Measurements from ENCODE around the gene ABTB1.

ABTB1 gene

DNA sequence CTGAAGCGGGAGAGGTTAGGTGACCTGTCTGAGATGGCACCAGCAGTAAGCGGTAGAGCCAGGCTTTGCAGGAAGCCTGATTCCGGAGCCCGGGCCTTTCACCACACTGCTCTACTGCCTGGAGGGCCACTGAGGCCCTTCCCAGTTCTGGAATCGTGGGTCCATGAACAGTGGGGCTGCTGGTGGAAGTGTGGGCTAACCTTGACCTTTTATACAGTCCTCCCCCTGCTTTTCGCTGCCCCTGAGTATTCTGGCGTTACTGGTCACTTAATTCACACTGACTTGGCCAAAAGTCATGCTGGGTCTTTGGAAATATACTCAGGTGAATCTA is 2.6 kb upstream of the ABTB1 start:
- Histone ChIP-seq H3K27me3 (no peaks in the 10 kb centered on the region), H3K4me1 (peaks cover 12 to 27% (median 25%) of the 10 kb centered on the region in 4 donors), H3K27ac (no peak overlapping the region), H3K4me3 (no peak overlapping the region), H3K9me3 (no peaks in the 10 kb centered on the region), H3K36me3 (peaks cover 0 to 8% (median 0%) of the 10 kb centered on the region in 3 donors)
- DNase-seq = peak in 1 of 2 donors; percentile 15
- TF ChIP-seq, protein P1, sequence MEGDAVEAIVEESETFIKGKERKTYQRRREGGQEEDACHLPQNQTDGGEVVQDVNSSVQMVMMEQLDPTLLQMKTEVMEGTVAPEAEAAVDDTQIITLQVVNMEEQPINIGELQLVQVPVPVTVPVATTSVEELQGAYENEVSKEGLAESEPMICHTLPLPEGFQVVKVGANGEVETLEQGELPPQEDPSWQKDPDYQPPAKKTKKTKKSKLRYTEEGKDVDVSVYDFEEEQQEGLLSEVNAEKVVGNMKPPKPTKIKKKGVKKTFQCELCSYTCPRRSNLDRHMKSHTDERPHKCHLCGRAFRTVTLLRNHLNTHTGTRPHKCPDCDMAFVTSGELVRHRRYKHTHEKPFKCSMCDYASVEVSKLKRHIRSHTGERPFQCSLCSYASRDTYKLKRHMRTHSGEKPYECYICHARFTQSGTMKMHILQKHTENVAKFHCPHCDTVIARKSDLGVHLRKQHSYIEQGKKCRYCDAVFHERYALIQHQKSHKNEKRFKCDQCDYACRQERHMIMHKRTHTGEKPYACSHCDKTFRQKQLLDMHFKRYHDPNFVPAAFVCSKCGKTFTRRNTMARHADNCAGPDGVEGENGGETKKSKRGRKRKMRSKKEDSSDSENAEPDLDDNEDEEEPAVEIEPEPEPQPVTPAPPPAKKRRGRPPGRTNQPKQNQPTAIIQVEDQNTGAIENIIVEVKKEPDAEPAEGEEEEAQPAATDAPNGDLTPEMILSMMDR (IDR thresholded peaks at IDR 0.05) = no peak
- intact Hi-C loops (cut with DNase I; ENCODE audit: low total_unique reads) = loop anchor here (5.0 kb wide), 1 partner anchor 78 kb away; the partner anchor contains the start of gene TPRA1

DNA sequence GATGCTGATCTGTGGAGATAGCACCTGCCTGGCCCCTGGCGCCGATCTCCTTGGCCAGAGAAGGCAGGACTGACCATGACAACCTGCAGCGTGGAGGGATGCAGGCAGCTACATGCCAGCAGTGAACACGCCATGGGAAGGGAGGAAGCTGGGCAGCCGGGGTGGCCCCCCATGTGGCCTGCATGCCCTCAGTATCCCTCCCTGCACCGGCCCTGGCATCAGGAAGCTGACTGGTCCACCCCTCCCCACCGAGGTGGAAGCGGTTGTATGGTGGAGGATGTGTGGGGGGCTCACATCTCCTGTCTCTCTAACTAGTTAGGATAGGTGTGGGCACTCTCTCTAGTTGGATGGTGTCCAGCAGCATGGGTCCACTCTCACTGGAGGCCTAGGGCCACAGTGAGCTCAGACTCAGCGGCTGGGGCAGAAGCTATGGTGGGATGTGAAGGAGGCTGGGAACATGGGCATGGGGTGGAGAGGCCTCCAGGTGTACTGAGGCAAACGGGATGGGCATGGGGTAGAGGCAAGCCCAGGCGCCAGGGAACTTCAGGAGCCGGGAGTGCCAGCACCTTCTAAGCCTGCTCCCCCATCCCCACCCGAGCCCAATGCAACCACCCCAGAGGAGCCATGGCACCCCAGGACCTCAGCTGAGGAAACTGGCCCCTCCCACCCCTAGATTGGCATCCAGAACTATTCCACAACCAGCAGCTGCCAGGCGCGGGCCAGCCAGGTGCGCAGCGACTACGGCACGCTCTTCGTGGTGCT is 1.8 kb upstream of the ABTB1 start:
- intact Hi-C loops (cut with DNase I; ENCODE audit: low total_unique reads) = loop anchor here (5.0 kb wide), 1 partner anchor 79 kb away; the partner anchor contains the start of gene TPRA1
- no peaks in the 10 kb centered on the region for H3K9me3 ChIP-seq
- H3K4me3 ChIP-seq = peak overlapping the region in 1 of 2 donors; percentile 96
- H3K27me3 ChIP-seq = no peaks in the 10 kb centered on the region
- TF ChIP-seq, protein P1 (IDR thresholded peaks at IDR 0.05) = no peak
- peak overlapping the region in 1 of 2 donors; percentile 97 for H3K27ac ChIP-seq
- DNase-seq = peak; percentile 22 to 63
- peaks cover 12 to 34% (median 32%) of the 10 kb centered on the region in 4 donors for H3K4me1 ChIP-seq
- peaks cover under 1 to 13% (median 3%) of the 10 kb centered on the region in 3 donors for H3K36me3 ChIP-seq

DNA sequence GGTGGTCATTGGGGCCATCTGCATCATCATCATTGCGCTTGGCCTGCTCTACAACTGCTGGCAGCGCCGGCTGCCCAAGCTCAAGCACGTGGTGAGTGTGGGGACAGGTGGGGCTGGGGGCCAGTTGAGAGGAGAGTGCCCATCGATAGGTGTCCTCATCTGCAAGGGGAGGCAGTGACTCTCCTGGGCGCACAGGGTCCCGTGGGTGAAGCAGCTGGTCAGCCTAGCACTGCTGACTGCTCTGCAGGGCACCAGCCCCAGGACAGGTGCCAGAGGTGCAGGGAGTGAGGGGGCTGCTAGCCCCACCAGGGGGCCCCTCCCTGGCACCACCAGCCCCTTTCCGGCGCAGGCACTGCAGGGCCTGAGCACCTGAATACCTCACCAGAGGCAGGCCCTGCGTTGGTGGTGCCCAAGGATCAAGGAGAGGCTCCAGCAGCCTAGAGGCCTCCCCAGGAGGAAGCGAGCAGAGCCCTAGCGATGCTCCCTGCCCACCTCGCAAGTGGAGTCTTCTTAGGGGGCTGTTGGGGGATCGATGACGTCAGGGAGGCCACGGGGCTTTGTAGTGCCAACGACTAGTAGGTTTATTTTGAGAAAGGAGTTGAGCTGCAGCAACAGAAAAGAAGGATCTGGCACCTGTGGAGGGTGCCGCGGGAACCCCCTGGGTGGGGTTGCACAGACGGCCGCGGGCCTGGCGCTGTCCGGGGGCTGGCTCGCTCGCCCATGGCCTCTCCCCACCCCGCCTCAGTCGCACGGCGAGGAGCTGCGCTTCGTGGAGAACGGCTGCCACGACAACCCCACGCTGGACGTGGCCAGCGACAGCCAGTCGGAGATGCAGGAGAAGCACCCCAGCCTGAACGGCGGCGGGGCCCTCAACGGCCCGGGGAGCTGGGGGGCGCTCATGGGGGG is 976 bp upstream of the ABTB1 start:
- TF ChIP-seq, protein P1 (IDR thresholded peaks at IDR 0.05) = no peak
- H3K9me3 ChIP-seq = no peaks in the 10 kb centered on the region
- intact Hi-C loops (cut with DNase I; ENCODE audit: low total_unique reads) = loop anchor here (5.0 kb wide), 1 partner anchor 79 kb away; the partner anchor contains the start of gene TPRA1
- H3K4me1 ChIP-seq = peaks cover 12 to 42% (median 33%) of the 10 kb centered on the region in 4 donors
- H3K4me3 ChIP-seq = peak overlapping the region; percentile 96 to 99
- H3K36me3 ChIP-seq = peaks cover 8 to 22% (median 11%) of the 10 kb centered on the region in 3 donors
- peak overlapping the region; percentile 93 to 97 for H3K27ac ChIP-seq
- H3K27me3 ChIP-seq = no peaks in the 10 kb centered on the region
- peak; percentile 22 to 67 for DNase-seq

DNA sequence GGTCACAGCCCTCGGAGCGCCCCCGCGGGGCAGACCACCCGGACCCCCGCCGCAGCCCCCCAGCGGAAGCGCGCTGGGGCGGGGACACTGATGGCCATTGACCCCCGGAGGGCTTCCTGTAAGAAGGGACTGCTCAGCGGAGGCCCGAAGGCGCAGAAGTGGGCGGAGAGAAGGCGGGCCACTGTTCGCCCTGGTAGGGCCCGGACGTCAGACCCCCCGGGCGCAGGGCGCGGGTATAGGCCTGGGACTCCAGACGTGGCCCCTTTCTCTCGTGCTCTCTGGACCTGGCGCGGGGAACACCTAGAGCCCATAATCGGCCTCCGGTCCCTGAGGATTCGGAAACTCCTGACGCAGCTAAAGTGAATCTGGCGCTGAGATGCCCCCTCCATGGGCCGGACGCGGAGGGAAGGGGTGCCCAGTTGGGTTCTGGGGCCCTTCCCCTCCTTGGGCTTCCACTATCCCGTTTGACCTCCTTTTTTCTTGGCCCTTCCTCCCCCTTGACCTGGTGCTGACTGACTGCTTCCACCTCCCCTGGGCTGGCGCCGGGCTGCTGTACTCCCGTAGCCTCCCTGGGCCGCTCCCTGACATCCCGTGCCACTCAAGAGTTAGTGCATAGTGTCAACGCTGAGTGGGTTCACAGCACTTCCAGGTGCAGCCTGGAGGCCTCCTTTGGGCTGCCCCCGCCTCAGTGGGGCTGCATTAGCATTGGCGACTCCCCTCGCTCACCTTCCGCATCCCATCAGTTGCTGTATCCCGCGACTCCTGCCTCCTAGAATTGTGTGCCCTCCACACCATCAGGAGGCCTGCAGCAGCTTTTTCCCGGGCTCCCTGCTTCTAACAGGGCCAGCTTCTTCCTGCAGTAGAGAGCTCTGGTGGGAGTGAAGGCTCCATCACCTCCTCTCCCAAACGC is 694 bp downstream of the ABTB1 start:
- Histone ChIP-seq H3K9me3 (no peaks in the 10 kb centered on the region), H3K4me3 (peak overlapping the region; percentile 96 to 99), H3K36me3 (peaks cover 25 to 38% (median 27%) of the 10 kb centered on the region in 3 donors), H3K4me1 (peaks cover 12 to 43% (median 33%) of the 10 kb centered on the region in 4 donors), H3K27me3 (no peaks in the 10 kb centered on the region), H3K27ac (peak overlapping the region; percentile 93 to 97)
- TF ChIP-seq, protein P1 (IDR thresholded peaks at IDR 0.05) = no peak
- intact Hi-C loops (cut with DNase I; ENCODE audit: low total_unique reads) = loop anchor here (5.0 kb wide), 1 partner anchor 81 kb away; the partner anchor contains the start of gene TPRA1
- DNase-seq = peak; percentile 47 to 86
